Cerebellar nuclear complex (tissue), 1 donor: ENCODE data around the gene CCDC6.
"Not testable (repeated sequence)": the region's sequence is repeated elsewhere in the genome, so short reads cannot be mapped to it uniquely, and the experiment has no call there.

ENCODE experiments used
- DNase-seq, 2 experiments: peaks; one replicate each; lab custom pipeline; 2025; lab: John Stamatoyannopoulos, UW

Gene CCDC6

GRCh38 chr10:59906417-59907202 is at the start of gene CCDC6:
TSS of gene CCDC6 (minus strand) at chr10:59906556. CDS start at chr10:59906424, 132 bp downstream.
- peak; percentile 13 to 70 for DNase-seq

- DNase-seq, result no peak
Measured at GRCh38 chr10:59954296-59954695, 47.9 kb upstream of the CCDC6 start.

GRCh38 chr10:59953711-59954110 is 47.4 kb upstream of the CCDC6 start:
- DNase-seq, result not testable (repeated sequence)

GRCh38 chr10:59950105-59950504 is 43.7 kb upstream of the CCDC6 start:
- no peak for DNase-seq

- no peak for DNase-seq
Measured at GRCh38 chr10:59949608-59950007, 43.3 kb upstream of the CCDC6 start.

- no peak for DNase-seq
Measured at GRCh38 chr10:59945991-59946390, 39.6 kb upstream of the CCDC6 start.

GRCh38 chr10:59945590-59945989 is 39.2 kb upstream of the CCDC6 start:
- DNase-seq, result no peak

GRCh38 chr10:59944339-59944935 is 38.1 kb upstream of the CCDC6 start:
- no peak for DNase-seq

- no peak for DNase-seq
Measured at GRCh38 chr10:59942556-59942955, 36.2 kb upstream of the CCDC6 start.

GRCh38 chr10:59937720-59938119 is 31.4 kb upstream of the CCDC6 start:
- no peak for DNase-seq

GRCh38 chr10:59934701-59935100 is 28.3 kb upstream of the CCDC6 start:
- no peak for DNase-seq

GRCh38 chr10:59930788-59931521 is 24.6 kb upstream of the CCDC6 start:
- DNase-seq, result not testable (repeated sequence)

GRCh38 chr10:59926086-59926485 is 19.7 kb upstream of the CCDC6 start:
- DNase-seq, result no peak

GRCh38 chr10:59922907-59923306 is 16.6 kb upstream of the CCDC6 start:
- no peak for DNase-seq

GRCh38 chr10:59917922-59918321 is 11.6 kb upstream of the CCDC6 start:
- DNase-seq, result no peak

- DNase-seq, result no peak
Measured at GRCh38 chr10:59913547-59914237, 7.3 kb upstream of the CCDC6 start.

GRCh38 chr10:59910867-59911266 is 4.5 kb upstream of the CCDC6 start:
- no peak for DNase-seq

- no peak for DNase-seq
Measured at GRCh38 chr10:59909815-59910214, 3.5 kb upstream of the CCDC6 start.

GRCh38 chr10:59908808-59909143 is 2.4 kb upstream of the CCDC6 start:
- DNase-seq, result no peak

- no peak for DNase-seq
Measured at GRCh38 chr10:59907918-59908807, 1.8 kb upstream of the CCDC6 start.

GRCh38 chr10:59907537-59907917 is 1.2 kb upstream of the CCDC6 start:
- DNase-seq, result no peak
